GM12878 (cell line): ENCODE measurements around the gene NAT10. TPM values are rescaled to one million over a fixed set of nuclear protein-coding genes. Genes with fewer than 3 reads are reported as not detected.
A peak's percentile ranks its signal among the peaks of the same experiment; 100 is the strongest.

ENCODE experiments used
- ATAC-seq: fragments of 200-7000 bp; cut with Tn5 transposase; 3 replicates; pipeline ENCODE4 v1.9.1; 2020; ENCODE audit warnings: mild to moderate bottlenecking, moderate library complexity
- BruUV-seq: library from RNA; stranded (reverse); fragments of 400-500 nt; replicated peaks from 2 replicates; lab custom pipeline; 2021; lab: Mats Ljungman, UMichigan
- CTCF ChIA-PET: fragments of 300-600 bp; sonication (Branson Sonifier 250); formaldehyde crosslinking; extraction: SDS; loops from one replicate; lab custom pipeline; 2021; ENCODE audit warnings: inconsistent platforms; lab: Yijun Ruan, JAX
- POLR2A ChIA-PET: fragments of 350-600 bp; formaldehyde crosslinking; extraction: SDS; loops from one replicate; lab custom pipeline; 2021; ENCODE audit warnings: inconsistent platforms; lab: Charles Lee
- RAD21 ChIA-PET: fragments of 300-600 bp; sonication (Branson Sonifier 250); formaldehyde crosslinking; loops from one replicate; lab custom pipeline; 2023; ENCODE audit warnings: antibody characterized with exemption; ENCODE audit not compliant: unreplicated experiment; lab: Charles Lee
- SMC1A ChIA-PET: fragments of 300-600 bp; sonication (Branson Sonifier 250); formaldehyde crosslinking; loops from one replicate; lab custom pipeline; 2023; ENCODE audit not compliant: unreplicated experiment, uncharacterized antibody; lab: Charles Lee
- DNase-seq: peaks from one replicate; pipeline ENCODE4 v3.0.0-alpha.2; 2011; ENCODE audit warnings: low read depth, low spot score
- FAIRE-seq: peaks from 3 replicates; lab custom pipeline; 2011; peaks lifted over from hg19 to GRCh38; lab: Jason Lieb, UNC
- H2AFZ ChIP-seq: 2 replicates; pipeline ENCODE4 v1.6.0; 2011; ENCODE audit warnings: low read depth, low read length, control low read depth; ENCODE audit not compliant: control insufficient read depth
- H3K27ac ChIP-seq: 2 replicates; pipeline ENCODE4 v1.5.1; 2011; ENCODE audit warnings: control low read depth; ENCODE audit not compliant: control insufficient read depth, insufficient read depth
- H3K27me3 ChIP-seq, 2 experiments: replicated peaks in 1 of 2; 2 replicates each; pipeline versions ENCODE4 v1.6.0 to v1.6.1; 2011; ENCODE audit warnings: low read length in 1 of 2; ENCODE audit not compliant: control insufficient read depth in 2 of 2, insufficient read depth in 2 of 2
- H3K36me3 ChIP-seq, 2 experiments: 2 replicates each; pipeline ENCODE4 v1.5.1; 2011; ENCODE audit warnings: low read length in 1 of 2; ENCODE audit not compliant: control insufficient read depth in 2 of 2, insufficient read depth in 2 of 2
- H3K4me1 ChIP-seq: 2 replicates; pipeline ENCODE4 v1.6.1; 2011; ENCODE audit warnings: mild to moderate bottlenecking, low read length, moderate library complexity, mixed read lengths; ENCODE audit not compliant: control insufficient read depth, insufficient read depth
- H3K4me2 ChIP-seq: 2 replicates; pipeline ENCODE4 v1.6.0; 2011; ENCODE audit warnings: control low read depth; ENCODE audit not compliant: control insufficient read depth, insufficient read depth
- H3K4me3 ChIP-seq: fragments of 200-600 bp; sonication (generic); 2 replicates; pipeline ENCODE4 v1.5.1; 2016
- H3K79me2 ChIP-seq: 2 replicates; pipeline ENCODE4 v1.6.0; 2011; ENCODE audit warnings: low read length; ENCODE audit not compliant: control insufficient read depth, insufficient read depth
- H3K9ac ChIP-seq: 2 replicates; pipeline ENCODE4 v1.8.0; 2011; ENCODE audit warnings: low read length, control low read depth, mixed read lengths; ENCODE audit not compliant: control insufficient read depth, insufficient read depth
- H3K9me3 ChIP-seq: replicated peaks from 3 replicates; pipeline ENCODE4 v1.5.1; 2011; ENCODE audit warnings: mild to moderate bottlenecking, low read length; ENCODE audit not compliant: control insufficient read depth, insufficient read depth
- H4K20me1 ChIP-seq: 2 replicates; pipeline ENCODE4 v1.6.0; 2011; ENCODE audit not compliant: control insufficient read depth, insufficient read depth
- CBFB ChIP-seq: IDR thresholded peaks from 2 replicates; pipeline ENCODE4 v1.6.1; 2016; ENCODE audit warnings: antibody characterized with exemption, low read depth
- CHD4 ChIP-seq: fragments of 200-600 bp; sonication (generic); IDR thresholded peaks from 2 replicates; pipeline ENCODE4 v1.6.1; 2016; ENCODE audit warnings: mild to moderate bottlenecking
- CREB1 ChIP-seq: IDR thresholded peaks from 2 replicates; pipeline ENCODE4 v1.6.1; 2012; ENCODE audit warnings: low read depth, mild to moderate bottlenecking, inconsistent platforms
- GABPA ChIP-seq: IDR thresholded peaks from 2 replicates; pipeline ENCODE4 v1.6.1; 2014; ENCODE audit warnings: antibody characterized with exemption, low read depth, mild to moderate bottlenecking, inconsistent platforms
- IKZF1 ChIP-seq: fragments of 450-650 bp; conservative IDR thresholded peaks from 2 replicates; pipeline ENCODE4 v1.6.1; 2017; ENCODE audit warnings: antibody characterized with exemption, mild to moderate bottlenecking
- KLF5 ChIP-seq: fragments of 450-650 bp; IDR thresholded peaks from 2 replicates; pipeline ENCODE4 v1.6.1; 2014; ENCODE audit warnings: mild to moderate bottlenecking; ENCODE audit not compliant: partially characterized antibody
- LARP7 ChIP-seq: fragments of 450-650 bp; IDR thresholded peaks from 2 replicates; pipeline ENCODE4 v1.6.1; 2017; ENCODE audit warnings: mild to moderate bottlenecking
- MEF2A ChIP-seq: IDR thresholded peaks from 2 replicates; pipeline ENCODE4 v1.6.1; 2011; ENCODE audit warnings: low read depth, mild to moderate bottlenecking, low read length, moderate library complexity; ENCODE audit not compliant: insufficient read depth
- NBN ChIP-seq: fragments of 450-650 bp; IDR thresholded peaks from 2 replicates; pipeline ENCODE4 v1.6.1; 2016
- NR2F1 ChIP-seq: fragments of 450-650 bp; conservative IDR thresholded peaks from 2 replicates; pipeline ENCODE4 v1.6.1; 2017; ENCODE audit warnings: mild to moderate bottlenecking
- PAX5 ChIP-seq: IDR thresholded peaks from 2 replicates; pipeline ENCODE4 v1.6.1; 2011; ENCODE audit warnings: low read depth, low read length, borderline replicate concordance
- RBBP5 ChIP-seq: fragments of 200-600 bp; sonication (generic); conservative IDR thresholded peaks from 2 replicates; pipeline ENCODE4 v1.6.1; 2016
- RCOR1 ChIP-seq: conservative IDR thresholded peaks from 2 replicates; pipeline ENCODE4 v1.6.1; 2012; ENCODE audit warnings: low read depth, low read length, improper control_type of control experiment
- RELA ChIP-seq: fragments of 450-650 bp; IDR thresholded peaks from 2 replicates; pipeline ENCODE4 v1.8.0; 2014; ENCODE audit warnings: borderline replicate concordance; ENCODE audit not compliant: partially characterized antibody
- SMAD1 ChIP-seq: fragments of 450-650 bp; IDR thresholded peaks from 2 replicates; pipeline ENCODE4 v1.6.1; 2018; ENCODE audit warnings: mild to moderate bottlenecking, low read depth; ENCODE audit not compliant: partially characterized antibody
- SMARCA5 ChIP-seq: fragments of 450-650 bp; IDR thresholded peaks from 2 replicates; pipeline ENCODE4 v1.6.1; 2017; ENCODE audit warnings: mild to moderate bottlenecking
- SP1 ChIP-seq: IDR thresholded peaks from one replicate; pipeline ENCODE4 v1.6.1; 2011; ENCODE audit warnings: low read depth, low read length
- SRF ChIP-seq, 2 experiments: IDR thresholded peaks; 2 replicates each; pipeline ENCODE4 v1.6.1; 2011; ENCODE audit warnings: low read depth in 2 of 2, low read length in 2 of 2, mild to moderate bottlenecking in 1 of 2, moderate library complexity in 1 of 2
- TARDBP ChIP-seq: IDR thresholded peaks from 2 replicates; pipeline ENCODE4 v1.6.1; 2016; ENCODE audit warnings: borderline replicate concordance
- TCF12 ChIP-seq: IDR thresholded peaks from 2 replicates; pipeline ENCODE4 v1.6.1; 2011; ENCODE audit warnings: low read depth, mild to moderate bottlenecking, low read length
- ZNF384 ChIP-seq: IDR thresholded peaks from 2 replicates; pipeline ENCODE4 v1.6.1; 2012; ENCODE audit warnings: low read depth, mild to moderate bottlenecking, low read length, improper control_type of control experiment, borderline replicate concordance
- WGBS: methylation state at CpG from one replicate; pipeline ENCODE4 v1.1.6; 2016; ENCODE audit warnings: low lambda C conversion rate; ENCODE audit not compliant: insufficient replicate concordance, insufficient coverage; ENCODE audit errors: missing lambda C conversion rate; 5-methylcytosine and 5-hydroxymethylcytosine counted together
- in situ Hi-C: fragments of 300-500 bp; cut with MboI; formaldehyde crosslinking; loops from 9 replicates; pipeline ENCODE4 v1.14.3; 2018; ENCODE audit warnings: mixed read lengths
- intact Hi-C: fragments of 100-400 bp; cut with micrococcal nuclease; formaldehyde crosslinking; loops from one replicate; pipeline ENCODE4 v1.14.2; 2022; ENCODE audit not compliant: unreplicated experiment
- polyA plus RNA-seq, 11 experiments: library from polyadenylated mRNA; depleted of rRNA in 4 of 11; unstranded in 6 of 11; stranded (reverse) in 5 of 11; fragments of >200 nt; fragmentation: Nextera tagmentation in 4 of 11; fragmentation: Illumina TruSeq in 1 of 11; extraction: Ambion mirVana in 4 of 11; extraction: Trizol in 1 of 11; gene quantifications; 1 replicate in 1 of 11; 2 replicates in 10 of 11; pipeline versions ENCODE4 v1.2.1 to v1.2.3, GENCODE V29; 2011 to 2016; ENCODE audit warnings: inconsistent platforms in 2 of 11, missing spikeins in 2 of 11, low read depth in 1 of 11
- total RNA-seq, 4 experiments: library from RNA; depleted of rRNA in 3 of 4; stranded (reverse); fragments of >200 nt in 3 of 4; fragmentation: Illumina TruSeq in 1 of 4; extraction: Trizol in 1 of 4; gene quantifications; 2 replicates each; pipeline versions ENCODE4 v1.2.1 to v1.2.3, GENCODE V29; 2013 to 2021
- TF ChIP-seq, protein P1 (sequence below), 3 experiments: IDR thresholded peaks in 2 of 3; conservative IDR thresholded peaks in 1 of 3; 2 replicates each; pipeline ENCODE4 v1.5.1; 2011; ENCODE audit warnings: low read depth in 3 of 3, low read length in 3 of 3, mild to moderate bottlenecking in 3 of 3, control low read depth in 2 of 3, moderate library complexity in 2 of 3, inconsistent platforms in 1 of 3, mixed read lengths in 1 of 3; ENCODE audit not compliant: control insufficient read depth in 2 of 3, insufficient read depth in 1 of 3; ENCODE audit errors: extremely low read depth in 1 of 3
- TF ChIP-seq, protein P2 (sequence below): IDR thresholded peaks from 2 replicates; pipeline ENCODE4 v1.6.1; 2012; ENCODE audit warnings: low read depth, low read length, improper control_type of control experiment

The NAT10 gene
- total and polyA plus RNA-seq, 10 of the 15 experiments (the other 5 are each of a cell fraction or from before 2014, with no cell fraction given), result 45.1 to 95.5 (median 72.8) TPM

- Histone ChIP-seq H3K9ac (no peak overlapping the region), H3K4me1 (peaks cover 19% of the 10 kb centered on the region), H3K27ac (no peak overlapping the region), H3K9me3 (no peaks in the 10 kb centered on the region), H3K27me3 (no peaks in the 10 kb centered on the region), H3K4me3 (no peak overlapping the region), H4K20me1 (no peaks in the 10 kb centered on the region), H3K36me3 (no peaks in the 10 kb centered on the region), H2AFZ (peak overlapping the region; percentile 57), H3K79me2 (no peaks in the 10 kb centered on the region), H3K4me2 (peak overlapping the region; percentile 87)
- ChIA-PET RAD21 (interaction anchor here (0.6 to 13.0 kb wide), 45 partner anchors 8 to 339 kb away, joined by 3 to 249 read pairs (median 4); partner anchors contain the start of genes ABTB2 and NAT10), POLR2A (interaction anchor here (0.5 to 1.0 kb wide), 7 partner anchors 10 to 1084 kb away, joined by 3 to 5 read pairs (median 3); partner anchors contain the start of genes ABTB2 and CAPRIN1), SMC1A (interaction anchor here (0.7 to 11.3 kb wide), 28 partner anchors 10 to 318 kb away, joined by 3 to 192 read pairs (median 4); partner anchors contain the start of gene ABTB2), CTCF (interaction anchor here (0.5 to 10.5 kb wide), 50 partner anchors 8 to 340 kb away, joined by 3 to 167 read pairs (median 5); partner anchors contain the start of genes ABTB2 and NAT10)
- FAIRE-seq, result peak; percentile 73
- WGBS, result 17% methylated on average over 33 of the region's 33 CpGs
- no TSS peak for BruUV-seq
- intact Hi-C loops (loop anchor here (1.0 to 10.0 kb wide), 5 partner anchors 60 to 290 kb away; no protein-coding TSS in a partner anchor), in situ Hi-C loops (loop anchor here (5.0 to 25.0 kb wide), 2 partner anchors 183 to 313 kb away; partner anchors contain the start of gene ABTB2)
- ATAC-seq, result peak; percentile 98
- no peak for DNase-seq
- TF ChIP-seq MEF2A, result 0 out of 2 replicates have a peak, but pooled peaks have one; percentile 26
- TF ChIP-seq TCF12, result 0 out of 2 replicates have a peak, but pooled peaks have one; percentile 3
- peak; percentile 39 for TF ChIP-seq RELA
- TF ChIP-seq KLF5, result no peak
- 0 out of 2 replicates have a peak, but pooled peaks have one; percentile 31 for TF ChIP-seq NBN
- peak; percentile 78; the same call in 1 of the 2 replicates for TF ChIP-seq RCOR1
- TF ChIP-seq, protein P1, sequence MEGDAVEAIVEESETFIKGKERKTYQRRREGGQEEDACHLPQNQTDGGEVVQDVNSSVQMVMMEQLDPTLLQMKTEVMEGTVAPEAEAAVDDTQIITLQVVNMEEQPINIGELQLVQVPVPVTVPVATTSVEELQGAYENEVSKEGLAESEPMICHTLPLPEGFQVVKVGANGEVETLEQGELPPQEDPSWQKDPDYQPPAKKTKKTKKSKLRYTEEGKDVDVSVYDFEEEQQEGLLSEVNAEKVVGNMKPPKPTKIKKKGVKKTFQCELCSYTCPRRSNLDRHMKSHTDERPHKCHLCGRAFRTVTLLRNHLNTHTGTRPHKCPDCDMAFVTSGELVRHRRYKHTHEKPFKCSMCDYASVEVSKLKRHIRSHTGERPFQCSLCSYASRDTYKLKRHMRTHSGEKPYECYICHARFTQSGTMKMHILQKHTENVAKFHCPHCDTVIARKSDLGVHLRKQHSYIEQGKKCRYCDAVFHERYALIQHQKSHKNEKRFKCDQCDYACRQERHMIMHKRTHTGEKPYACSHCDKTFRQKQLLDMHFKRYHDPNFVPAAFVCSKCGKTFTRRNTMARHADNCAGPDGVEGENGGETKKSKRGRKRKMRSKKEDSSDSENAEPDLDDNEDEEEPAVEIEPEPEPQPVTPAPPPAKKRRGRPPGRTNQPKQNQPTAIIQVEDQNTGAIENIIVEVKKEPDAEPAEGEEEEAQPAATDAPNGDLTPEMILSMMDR (IDR thresholded peaks at IDR 0.05 in 2 of 3, conservative IDR thresholded peaks at IDR 0.05 in 1 of 3; ENCODE audit: control insufficient read depth in 2 of 3, extremely low read depth in 1 of 3, insufficient read depth in 1 of 3, low read depth in 3 of 3, low read length in 3 of 3), result peak; percentile 89 to 99 (median 95)
- TF ChIP-seq SRF (IDR thresholded peaks at IDR 0.05; ENCODE audit: low read depth in 2 of 2, low read length in 2 of 2), result peak in 1 of 2 experiments; percentile 49; a peak in 1 of 4 replicates
- peak; percentile 85 for TF ChIP-seq SMARCA5
- TF ChIP-seq ZNF384, result 0 out of 2 replicates have a peak, but pooled peaks have one; percentile 10
- 0 out of 2 replicates have a peak, but pooled peaks have one; percentile 8 for TF ChIP-seq PAX5
- TF ChIP-seq CREB1, result no peak
- 0 out of 2 replicates have a peak, but pooled peaks have one; percentile 15 for TF ChIP-seq CBFB
- TF ChIP-seq TARDBP, result no peak
- TF ChIP-seq LARP7, result peak; percentile 45; the same call in 1 of the 2 replicates
- TF ChIP-seq, protein P2, sequence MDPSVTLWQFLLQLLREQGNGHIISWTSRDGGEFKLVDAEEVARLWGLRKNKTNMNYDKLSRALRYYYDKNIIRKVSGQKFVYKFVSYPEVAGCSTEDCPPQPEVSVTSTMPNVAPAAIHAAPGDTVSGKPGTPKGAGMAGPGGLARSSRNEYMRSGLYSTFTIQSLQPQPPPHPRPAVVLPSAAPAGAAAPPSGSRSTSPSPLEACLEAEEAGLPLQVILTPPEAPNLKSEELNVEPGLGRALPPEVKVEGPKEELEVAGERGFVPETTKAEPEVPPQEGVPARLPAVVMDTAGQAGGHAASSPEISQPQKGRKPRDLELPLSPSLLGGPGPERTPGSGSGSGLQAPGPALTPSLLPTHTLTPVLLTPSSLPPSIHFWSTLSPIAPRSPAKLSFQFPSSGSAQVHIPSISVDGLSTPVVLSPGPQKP, result 0 out of 2 replicates have a peak, but pooled peaks have one; percentile 23
- no peak for TF ChIP-seq SMAD1
- TF ChIP-seq CHD4, result no peak
- TF ChIP-seq SP1, result peak; percentile 43
- peak; percentile 24; the same call in 1 of the 2 replicates for TF ChIP-seq NR2F1
- TF ChIP-seq GABPA, result no peak
- TF ChIP-seq IKZF1, result peak; percentile 44
- TF ChIP-seq RBBP5, result no peak
These were observed 69.1 kb downstream of the NAT10 start for GRCh38 chr11:34174412-34175041.
